Left lung (tissue), 10 donors: ENCODE data around the gene RPGRIP1L. TPM values are rescaled to one million over a fixed set of nuclear protein-coding genes. Genes with fewer than 3 reads are reported as not detected.

Experiments
- ATAC-seq: fragments of 200-7000 bp; cut with Tn5 transposase; one replicate; pipeline ENCODE4 v1.9.1; 2020; ENCODE audit warnings: moderate library complexity
- DNase-seq, 4 donors: peaks; one replicate each; pipeline ENCODE4 v3.0.0-alpha.2; 2013 to 2020
- H3K27ac ChIP-seq, 2 donors: fragments of 200-600 bp; sonication (generic) in 1 of 2; one replicate each; pipeline versions ENCODE4 v1.5.0 to v1.8.0; 2020 to 2021
- H3K27me3 ChIP-seq, 2 donors: fragments of 200-600 bp; sonication (generic) in 1 of 2; one replicate each; pipeline versions ENCODE4 v1.5.0 to v1.8.0; 2020 to 2021
- H3K36me3 ChIP-seq, 2 donors: fragments of 200-600 bp; sonication (generic) in 1 of 2; one replicate each; pipeline versions ENCODE4 v1.5.0 to v1.8.0; 2020 to 2021
- H3K4me1 ChIP-seq, 2 donors: fragments of 200-600 bp; one replicate each; pipeline ENCODE4 v1.8.0; 2021
- H3K4me3 ChIP-seq, 2 donors: fragments of 200-600 bp; sonication (generic) in 1 of 2; one replicate each; pipeline versions ENCODE4 v1.5.0 to v1.8.0; 2020 to 2021; ENCODE audit warnings: mild to moderate bottlenecking in 1 of 2
- H3K9me3 ChIP-seq, 2 donors: fragments of 200-600 bp; sonication (generic) in 1 of 2; one replicate each; pipeline versions ENCODE4 v1.5.0 to v1.8.0; 2020 to 2021
- CTCF ChIP-seq, 2 donors: fragments of 200-600 bp; sonication (generic) in 1 of 2; IDR thresholded peaks; one replicate each; pipeline versions ENCODE4 v1.5.0 to v1.8.0; 2021; ENCODE audit warnings: antibody characterized with exemption in 2 of 2
- intact Hi-C, 2 donors: fragments of 100-400 bp; cut with DNase I; formaldehyde crosslinking; loops; one replicate each; pipeline versions ENCODE4 v1.11.2 to v1.14.2; 2022
- polyA plus RNA-seq, 6 donors: library from polyadenylated mRNA; unstranded; fragments of 120-200 nt; gene quantifications; one replicate each; pipeline ENCODE4 v1.2.1, GENCODE V29; 2013; ENCODE audit not compliant: insufficient read length in 6 of 6
- total RNA-seq, 2 donors: library from RNA; stranded (reverse); fragmentation: NEBNext Ultra II Directional; extraction: Animal tissue kit (Norgen Biotek cat#: 25700); gene quantifications; one replicate each; pipeline ENCODE4 v1.2.1, GENCODE V29; 2021
- donor health status: DM: no; HTN: yes; CAD: no.
- donor health status: DM: no; HTN: no; CAD: no.

RPGRIP1L gene
- total and polyA plus RNA-seq, 8 donors = 8.0 to 18.2 (median 16.3) TPM

GRCh38 chr16:53666786-53667415 is 36.8 kb downstream of the RPGRIP1L start:
- ATAC-seq = no peak
- Histone ChIP-seq H3K4me3 (no peak overlapping the region), H3K36me3 (no peaks in the 10 kb centered on the region), H3K27ac (no peak overlapping the region), H3K9me3 (no peaks in the 10 kb centered on the region), H3K4me1 (no peaks in the 10 kb centered on the region), H3K27me3 (no peaks in the 10 kb centered on the region)
- intact Hi-C loops = no loop called here
- TF ChIP-seq CTCF (IDR thresholded peaks at IDR 0.05) = no peak
- DNase-seq = no peak

DNA sequence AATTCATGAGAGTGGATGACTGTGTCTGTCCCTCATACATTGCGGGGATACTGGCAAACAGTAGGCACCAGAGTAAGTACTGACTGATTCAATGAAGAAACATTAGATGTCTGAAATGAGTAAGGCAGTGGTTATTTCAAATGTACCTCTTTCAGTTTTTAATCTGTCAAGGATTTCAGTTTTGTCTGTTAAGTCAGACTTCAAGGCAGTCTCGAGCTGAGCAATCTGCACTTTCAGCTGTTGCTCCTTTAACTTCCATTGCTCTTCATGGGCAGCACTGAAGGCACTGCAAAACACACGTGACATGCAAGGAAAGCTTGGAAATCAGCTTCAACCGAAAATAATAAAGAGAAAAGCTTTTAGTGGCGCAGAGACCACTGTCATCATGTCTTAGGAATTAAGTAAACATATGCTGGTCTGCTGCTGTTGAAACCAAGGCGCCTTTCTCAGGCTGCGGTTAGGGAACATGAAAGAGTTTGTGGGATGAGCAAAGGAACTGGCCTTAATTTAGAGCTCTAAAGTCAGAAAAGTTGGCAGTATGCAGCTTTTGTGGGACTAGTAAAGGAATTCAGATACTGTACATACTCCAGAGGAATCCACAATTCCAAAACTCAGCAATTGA is 38.8 kb downstream of the RPGRIP1L start:
- Histone ChIP-seq H3K36me3 (no peaks in the 10 kb centered on the region), H3K27me3 (no peaks in the 10 kb centered on the region), H3K27ac (no peak overlapping the region), H3K4me1 (no peaks in the 10 kb centered on the region), H3K9me3 (no peaks in the 10 kb centered on the region), H3K4me3 (no peak overlapping the region)
- intact Hi-C loops = no loop called here
- TF ChIP-seq CTCF (IDR thresholded peaks at IDR 0.05) = no peak
- DNase-seq (peak in 2 of 4 donors; percentile 3 to 10), ATAC-seq (peak; percentile 19)

DNA sequence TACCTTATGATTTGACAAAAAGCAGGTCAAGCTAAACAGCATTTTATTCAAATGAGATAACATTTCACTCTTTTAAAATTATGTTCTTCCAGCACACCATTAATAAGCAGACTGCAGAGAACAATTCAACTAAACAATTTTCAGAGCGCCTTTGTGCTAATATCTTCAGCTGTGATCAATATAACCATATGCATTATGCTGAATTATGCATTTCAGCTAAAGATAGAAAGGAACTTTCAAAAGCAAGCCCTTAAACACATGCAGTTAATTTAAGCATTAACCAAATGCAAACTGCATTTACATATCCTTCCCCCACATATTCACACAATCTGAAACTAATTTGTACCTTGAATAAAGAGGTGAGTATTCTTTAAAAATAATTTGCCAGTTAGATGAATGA is 41.6 kb downstream of the RPGRIP1L start:
- no peak for TF ChIP-seq CTCF (IDR thresholded peaks at IDR 0.05)
- intact Hi-C loops = no loop called here
- DNase-seq (no peak), ATAC-seq (no peak)
- no peaks in the 10 kb centered on the region for H3K27me3 ChIP-seq
- no peaks in the 10 kb centered on the region for H3K36me3 ChIP-seq
- H3K9me3 ChIP-seq = no peaks in the 10 kb centered on the region
- no peak overlapping the region for H3K4me3 ChIP-seq
- no peak overlapping the region for H3K27ac ChIP-seq
- H3K4me1 ChIP-seq = no peaks in the 10 kb centered on the region

GRCh38 chr16:53654946-53655345 is 48.7 kb downstream of the RPGRIP1L start:
- Histone ChIP-seq H3K27me3 (no peaks in the 10 kb centered on the region), H3K36me3 (peaks cover 0 to 5% of the 10 kb centered on the region in 2 donors), H3K4me3 (no peak overlapping the region), H3K9me3 (no peaks in the 10 kb centered on the region), H3K27ac (no peak overlapping the region), H3K4me1 (no peaks in the 10 kb centered on the region)
- no peak for TF ChIP-seq CTCF (IDR thresholded peaks at IDR 0.05)
- ATAC-seq (no peak), DNase-seq (no peak)
- intact Hi-C loops = no loop called here

DNA sequence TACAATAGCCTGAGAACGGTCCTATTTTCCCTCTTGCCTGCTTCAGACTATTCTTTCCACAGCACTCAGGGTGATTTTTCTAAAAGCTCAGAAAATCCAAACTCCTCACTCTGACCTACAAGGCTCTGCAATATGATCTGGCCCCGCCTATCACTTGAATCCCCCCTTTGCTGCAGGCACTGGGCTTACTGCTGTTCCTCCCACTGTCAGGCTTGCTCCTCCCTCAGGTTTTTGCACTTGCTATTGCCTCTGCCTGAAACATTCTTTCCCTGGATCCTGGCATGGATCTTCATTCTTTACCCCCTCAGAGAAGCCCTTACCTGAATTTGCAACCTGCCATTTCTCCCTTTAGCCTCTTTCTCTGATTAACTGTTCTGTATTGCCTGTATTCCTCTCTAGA is 52.3 kb downstream of the RPGRIP1L start:
- H3K27ac ChIP-seq = no peak overlapping the region
- ATAC-seq = no peak
- no peaks in the 10 kb centered on the region for H3K9me3 ChIP-seq
- H3K4me3 ChIP-seq = no peak overlapping the region
- H3K27me3 ChIP-seq = no peaks in the 10 kb centered on the region
- intact Hi-C loops = no loop called here
- TF ChIP-seq CTCF (IDR thresholded peaks at IDR 0.05) = no peak
- H3K4me1 ChIP-seq = no peaks in the 10 kb centered on the region
- H3K36me3 ChIP-seq = peaks cover 0 to 5% of the 10 kb centered on the region in 2 donors
- DNase-seq = no peak
